H1 (cell line): Measurements from ENCODE around the gene ARID1B. TPM values are rescaled to one million over a fixed set of nuclear protein-coding genes. Genes with fewer than 3 reads are reported as not detected.

Source experiments
- CTCF ChIA-PET: fragments of 300-600 bp; sonication (Branson Sonifier 250); formaldehyde crosslinking; loops from one replicate; lab custom pipeline; 2021; ENCODE audit not compliant: partially characterized antibody; lab: Charles Lee
- POLR2A ChIA-PET: fragments of 300-600 bp; sonication (Branson Sonifier 250); formaldehyde crosslinking; loops from one replicate; lab custom pipeline; 2021; ENCODE audit warnings: inconsistent platforms; ENCODE audit not compliant: partially characterized antibody; lab: Charles Lee
- DNase-seq, 2 experiments: peaks; one replicate each; pipeline versions ENCODE4 v3.0.0 to v3.0.0-alpha.2; 2010 to 2022; ENCODE audit warnings: low spot score in 2 of 2, low read depth in 1 of 2, mixed read lengths in 1 of 2
- FAIRE-seq: peaks from 2 replicates; lab custom pipeline; 2011; peaks lifted over from hg19 to GRCh38; lab: Jason Lieb, UNC
- H2AFZ ChIP-seq: 2 replicates; pipeline ENCODE4 v1.8.1; 2012; ENCODE audit warnings: low read length, inconsistent platforms
- H2AK5ac ChIP-seq: 2 replicates; pipeline ENCODE4 v1.6.1; 2013; ENCODE audit warnings: low read depth, low read length
- H2BK120ac ChIP-seq: replicated peaks from 2 replicates; pipeline ENCODE3; 2013; ENCODE audit warnings: low read depth, low read length, inconsistent platforms
- H2BK12ac ChIP-seq: 2 replicates; pipeline ENCODE4 v1.6.1; 2013; ENCODE audit warnings: low read depth, low read length
- H2BK15ac ChIP-seq: 2 replicates; pipeline ENCODE4 v1.6.1; 2013; ENCODE audit warnings: low read length
- H2BK20ac ChIP-seq: 2 replicates; pipeline ENCODE4 v1.6.1; 2013; ENCODE audit warnings: low read length
- H2BK5ac ChIP-seq: 2 replicates; pipeline ENCODE4 v1.6.1; 2013; ENCODE audit warnings: low read depth, low read length
- H3K14ac ChIP-seq: 2 replicates; pipeline ENCODE4 v1.6.1; 2013; ENCODE audit warnings: inconsistent platforms; ENCODE audit not compliant: insufficient read length
- H3K18ac ChIP-seq: 2 replicates; pipeline ENCODE4 v1.6.1; 2013; ENCODE audit warnings: low read length; ENCODE audit errors: extremely low read depth
- H3K23ac ChIP-seq: 2 replicates; pipeline ENCODE4 v1.6.1; 2013; ENCODE audit warnings: inconsistent platforms; ENCODE audit not compliant: insufficient read length
- H3K23me2 ChIP-seq: 2 replicates; pipeline ENCODE4 v1.6.1; 2013; ENCODE audit warnings: low read depth, low read length
- H3K27ac ChIP-seq: 2 replicates; pipeline ENCODE4 v1.6.1; 2011; ENCODE audit warnings: low read depth, low read length, inconsistent platforms
- H3K27me3 ChIP-seq, 4 experiments: replicated peaks in 1 of 4; 1 replicate in 1 of 4; 2 replicates in 3 of 4; pipeline versions ENCODE4 v1.6.1 to v1.8.1; 2011 to 2013; ENCODE audit warnings: low read length in 3 of 4, mild to moderate bottlenecking in 3 of 4, inconsistent platforms in 2 of 4, mixed read lengths in 2 of 4, moderate library complexity in 1 of 4; ENCODE audit not compliant: control insufficient read depth in 3 of 4, insufficient read depth in 3 of 4; ENCODE audit errors: extremely low read depth in 1 of 4
- H3K36me3 ChIP-seq, 4 experiments: 2 replicates each; pipeline versions ENCODE4 v1.6.1 to v1.8.1; 2011 to 2013; ENCODE audit warnings: mild to moderate bottlenecking in 4 of 4, low read length in 3 of 4, moderate library complexity in 2 of 4, control low read depth in 1 of 4, inconsistent platforms in 1 of 4; ENCODE audit not compliant: insufficient read depth in 4 of 4, control insufficient read depth in 2 of 4
- H3K4ac ChIP-seq: replicated peaks from 2 replicates; pipeline ENCODE3; 2013; ENCODE audit warnings: low read length, low read depth, mixed read lengths, inconsistent platforms; ENCODE audit not compliant: insufficient read length
- H3K4me1 ChIP-seq, 4 experiments: replicated peaks in 1 of 4; 1 replicate in 1 of 4; 2 replicates in 3 of 4; pipeline versions ENCODE4 v1.6.1 to v1.8.1; 2011 to 2013; ENCODE audit warnings: low read length in 3 of 4, inconsistent platforms in 2 of 4, mixed read lengths in 1 of 4; ENCODE audit not compliant: insufficient read depth in 4 of 4, control insufficient read depth in 3 of 4
- H3K4me2 ChIP-seq, 2 experiments: 2 replicates each; pipeline versions ENCODE4 v1.6.1 to v1.8.1; 2011 to 2013; ENCODE audit warnings: low read depth in 2 of 2, low read length in 2 of 2, control low read depth in 1 of 2, inconsistent platforms in 1 of 2, mild to moderate bottlenecking in 1 of 2; ENCODE audit not compliant: insufficient read depth in 1 of 2
- H3K4me3 ChIP-seq, 4 experiments: fragments of 200-600, 300-600 bp in 1 of 4; sonication (generic), shearing (Covaris generic), sonication (Bioruptor Twin) in 1 of 4; 2 replicates each; pipeline versions ENCODE4 v1.5.1 to v1.8.1; 2011 to 2016; ENCODE audit warnings: low read length in 4 of 4, low read depth in 3 of 4, control low read depth in 2 of 4, inconsistent platforms in 2 of 4, mild to moderate bottlenecking in 2 of 4, mixed read lengths in 1 of 4, moderate library complexity in 1 of 4; ENCODE audit not compliant: insufficient read depth in 2 of 4; ENCODE audit errors: extremely low read depth in 1 of 4
- H3K56ac ChIP-seq: replicated peaks from 2 replicates; pipeline ENCODE3; 2013; ENCODE audit warnings: low read depth, mild to moderate bottlenecking, mixed read lengths, low read length, inconsistent platforms; ENCODE audit not compliant: insufficient read length
- H3K79me1 ChIP-seq: 2 replicates; pipeline ENCODE4 v1.6.1; 2013; ENCODE audit warnings: low read depth, low read length, control low read depth
- H3K79me2 ChIP-seq, 2 experiments: 2 replicates each; pipeline versions ENCODE4 v1.6.1 to v1.8.1; 2012 to 2013; ENCODE audit warnings: low read length in 2 of 2, mild to moderate bottlenecking in 2 of 2, inconsistent platforms in 1 of 2; ENCODE audit not compliant: insufficient read depth in 2 of 2, control insufficient read depth in 1 of 2
- H3K9ac ChIP-seq, 4 experiments: replicated peaks in 1 of 4; 1 replicate in 1 of 4; 2 replicates in 3 of 4; pipeline versions ENCODE4 v1.6.1 to v1.8.1; 2011 to 2013; ENCODE audit warnings: low read depth in 3 of 4, low read length in 3 of 4, control low read depth in 2 of 4, mild to moderate bottlenecking in 2 of 4, moderate library complexity in 2 of 4, inconsistent platforms in 1 of 4; ENCODE audit errors: extremely low read depth in 1 of 4
- H3K9me3 ChIP-seq, 2 experiments: 2 replicates each; pipeline versions ENCODE4 v1.6.1 to v1.8.1; 2012 to 2013; ENCODE audit warnings: mild to moderate bottlenecking in 2 of 2, moderate library complexity in 2 of 2, control low read depth in 1 of 2, inconsistent platforms in 1 of 2, low read depth in 1 of 2, low read length in 1 of 2, mixed read lengths in 1 of 2; ENCODE audit not compliant: insufficient read depth in 2 of 2
- H4K20me1 ChIP-seq, 2 experiments: replicated peaks in 1 of 2; 2 replicates each; pipeline versions ENCODE3 to v1.8.1; 2011 to 2013; ENCODE audit warnings: inconsistent platforms in 2 of 2, low read length in 2 of 2, mild to moderate bottlenecking in 1 of 2; ENCODE audit not compliant: insufficient read depth in 2 of 2, control insufficient read depth in 1 of 2
- H4K5ac ChIP-seq: 2 replicates; pipeline ENCODE4 v1.6.1; 2013; ENCODE audit warnings: low read length, low read depth, mixed read lengths, inconsistent platforms; ENCODE audit not compliant: insufficient read length
- H4K8ac ChIP-seq: 2 replicates; pipeline ENCODE4 v1.8.0; 2013; ENCODE audit warnings: mild to moderate bottlenecking, moderate library complexity, low read length, inconsistent platforms; ENCODE audit not compliant: insufficient read depth; ENCODE audit errors: extremely low read depth
- H4K91ac ChIP-seq: replicated peaks from 2 replicates; pipeline ENCODE3; 2013; ENCODE audit warnings: low read length, mixed read lengths, inconsistent platforms; ENCODE audit not compliant: insufficient read length
- CBX8 ChIP-seq: fragments of 300-800, 300-1000 bp; sonication (generic); IDR thresholded peaks from 2 replicates; pipeline ENCODE4 v1.7.1; 2016; ENCODE audit warnings: low read depth, low read length, borderline replicate concordance
- CTCF ChIP-seq, 3 experiments: IDR thresholded peaks; 1 replicate in 2 of 3; 2 replicates in 1 of 3; pipeline versions ENCODE4 v1.5.1 to v1.6.1; 2011; ENCODE audit warnings: low read length in 3 of 3, mild to moderate bottlenecking in 3 of 3, inconsistent platforms in 2 of 3, low read depth in 1 of 3, moderate library complexity in 1 of 3; ENCODE audit not compliant: insufficient read depth in 1 of 3; ENCODE audit errors: control extremely low read depth in 1 of 3
- HDAC2 ChIP-seq, 2 experiments: fragments of 300-600 bp in 1 of 2; sonication (generic) in 1 of 2; IDR thresholded peaks; 2 replicates each; pipeline ENCODE4 v1.6.1; 2011 to 2012; ENCODE audit warnings: low read depth in 2 of 2, low read length in 2 of 2, mild to moderate bottlenecking in 2 of 2, moderate library complexity in 2 of 2, borderline replicate concordance in 1 of 2, inconsistent platforms in 1 of 2
- KDM1A ChIP-seq: fragments of 200-600, 300-600 bp; sonication (generic); IDR thresholded peaks from 2 replicates; pipeline ENCODE4 v1.7.1; 2016; ENCODE audit warnings: mild to moderate bottlenecking, low read length, borderline replicate concordance
- RAD21 ChIP-seq, 2 experiments: IDR thresholded peaks in 1 of 2; conservative IDR thresholded peaks in 1 of 2; 2 replicates each; pipeline ENCODE4 v1.6.1; 2011; ENCODE audit warnings: low read depth in 2 of 2, low read length in 2 of 2, improper control_type of control experiment in 1 of 2, inconsistent platforms in 1 of 2, mild to moderate bottlenecking in 1 of 2, moderate library complexity in 1 of 2
- WGBS, 2 experiments: shearing (Covaris generic) in 1 of 2; methylation state at CpG; one replicate each; pipeline versions ENCODE4 v1.1.6 to v1.1.7; 2013 to 2015; ENCODE audit warnings: low lambda C conversion rate in 2 of 2, mixed read lengths in 2 of 2, inconsistent platforms in 1 of 2, low coverage in 1 of 2, missing lambda C conversion rate in 1 of 2; ENCODE audit not compliant: insufficient replicate concordance in 2 of 2, insufficient coverage in 1 of 2, insufficient read length in 1 of 2; ENCODE audit errors: extremely low coverage in 1 of 2, missing lambda C conversion rate in 1 of 2; 5-methylcytosine and 5-hydroxymethylcytosine counted together
- polyA plus RNA-seq, 7 experiments: library from polyadenylated mRNA; depleted of rRNA in 3 of 7; stranded (reverse) in 5 of 7; unstranded in 2 of 7; fragments of >200 nt in 5 of 7; fragments of 200-250 nt in 2 of 7; gene quantifications; 1 replicate in 5 of 7; 2 replicates in 1 of 7; 4 replicates in 1 of 7; pipeline versions ENCODE4 v1.2.1 to v1.2.3, GENCODE V29; 2011 to 2013; ENCODE audit warnings: missing spikeins in 2 of 7, mixed read lengths in 2 of 7
- total RNA-seq: library from RNA; stranded (reverse); fragmentation: NEBNext Ultra II Directional; extraction: Animal tissue kit (Norgen Biotek cat#: 25700); gene quantifications from 2 replicates; pipeline ENCODE4 v1.2.1, GENCODE V29; 2021

ARID1B gene
- total and polyA plus RNA-seq, 2 of the 8 experiments (the other 6 are each of a cell fraction or from before 2014, with no cell fraction given), result 24.3 to 70.3 TPM

- FAIRE-seq (no peak), DNase-seq (no peak)
- no peak overlapping the region for H3K14ac ChIP-seq
- H2BK15ac ChIP-seq, result no peak overlapping the region
- H3K27ac ChIP-seq, result no peak overlapping the region
- WGBS, 2 experiments, result 80% methylated on average over 18 of the region's 18 CpGs; no CpG with 5 or more reads in 1 of the 2 experiments
- no peak overlapping the region for H2BK120ac ChIP-seq
- H3K56ac ChIP-seq, result no peak overlapping the region
- H3K27me3 ChIP-seq, result peaks cover 0 to 2% (median 0%) of the 10 kb centered on the region in 4 experiments; a peak in 1 of 7 replicates
- H2AFZ ChIP-seq, result no peak overlapping the region
- no peak overlapping the region for H2BK20ac ChIP-seq
- CTCF ChIA-PET, result interaction anchor here (0.6 to 2.6 kb wide), 7 partner anchors 9 to 948 kb away, joined by 3 to 13 read pairs (median 3); no protein-coding TSS in a partner anchor
- H4K91ac ChIP-seq, result no peak overlapping the region
- H4K8ac ChIP-seq, result no peak overlapping the region
- H3K9ac ChIP-seq, result no peak overlapping the region
- peaks cover 0 to 3% of the 10 kb centered on the region in 2 experiments for H4K20me1 ChIP-seq
- H3K79me1 ChIP-seq, result no peaks in the 10 kb centered on the region
- POLR2A ChIA-PET, result no interaction called here
- no peaks in the 10 kb centered on the region for H3K79me2 ChIP-seq
- no peak overlapping the region for H3K4ac ChIP-seq
- H3K36me3 ChIP-seq, result no peaks in the 10 kb centered on the region
- H3K4me2 ChIP-seq, result no peak overlapping the region
- H3K4me3 ChIP-seq, result no peak overlapping the region
- H3K9me3 ChIP-seq, result no peaks in the 10 kb centered on the region
- H4K5ac ChIP-seq, result no peak overlapping the region
- TF ChIP-seq KDM1A (no peak), CBX8 (no peak), HDAC2 (IDR thresholded peaks at IDR 0.05; ENCODE audit: borderline replicate concordance in 1 of 2, low read depth in 2 of 2, low read length in 2 of 2) (0 out of 4 replicates have a peak, but pooled peaks of 1 of the 2 experiments have one; percentile 15), CTCF (IDR thresholded peaks at IDR 0.05; ENCODE audit: control extremely low read depth in 1 of 3, insufficient read depth in 1 of 3, low read depth in 1 of 3, low read length in 3 of 3) (peak in 2 of 3 experiments; percentile 23 to 37; a peak in 3 of 4 replicates), RAD21 (IDR thresholded peaks at IDR 0.05 in 1 of 2, conservative IDR thresholded peaks at IDR 0.05 in 1 of 2; ENCODE audit: low read depth in 2 of 2, low read length in 2 of 2) (peak in 1 of 2 experiments; percentile 36; a peak in 1 of 4 replicates)
- no peak overlapping the region for H2AK5ac ChIP-seq
- H3K18ac ChIP-seq, result no peak overlapping the region
- H3K23ac ChIP-seq, result no peak overlapping the region
- H2BK12ac ChIP-seq, result 0 out of 2 replicates have a peak overlapping the region, but pooled peaks have one; percentile 60
- H3K4me1 ChIP-seq, result peaks cover 0 to 6% (median 0%) of the 10 kb centered on the region in 4 experiments; a peak in 1 of 7 replicates
- H3K23me2 ChIP-seq, result peaks cover 3% of the 10 kb centered on the region; the same call in 1 of the 2 replicates
- no peak overlapping the region for H2BK5ac ChIP-seq
These were observed 442.3 kb downstream of the ARID1B start for GRCh38 chr6:157219201-157220200.
